ENCODE results near the gene TIMM50. TPM values are rescaled to one million over a fixed set of nuclear protein-coding genes. Genes with fewer than 3 reads are reported as not detected.

TIMM50 gene
- total RNA-seq, 1 experiment from 2014 or later, result 174 TPM

- intact Hi-C loops (cut with micrococcal nuclease; ENCODE audit: unreplicated experiment), result no loop called here
- ChIA-PET CTCF (interaction anchor here (0.6 kb wide), 1 partner anchor 19 kb away, joined by 3 read pairs; no protein-coding TSS in a partner anchor), POLR2A (ENCODE audit: low non-redundant PET) (no interaction called here)
- H3K4me3 ChIP-seq (ENCODE audit: low read depth, low read length, poor library complexity, severe bottlenecking), result no peak overlapping the region
- H3K27me3 ChIP-seq (replicated peaks; ENCODE audit: insufficient read depth, low read depth, low read length, poor library complexity), result no peaks in the 10 kb centered on the region
- H3K4me1 ChIP-seq (ENCODE audit: insufficient read depth, low read length, poor library complexity, severe bottlenecking), result no peaks in the 10 kb centered on the region
- TF ChIP-seq EZH2 (IDR thresholded peaks at IDR 0.05; ENCODE audit: borderline replicate concordance, low read depth, low read length, poor library complexity, severe bottlenecking), result no peak
- TF ChIP-seq CTCF (conservative IDR thresholded peaks at IDR 0.05; ENCODE audit: low read depth, low read length), result no peak
- no TSS peak for BruUV-seq (replicated peaks)
- H3K9me3 ChIP-seq (ENCODE audit: low read depth, low read length, poor library complexity, severe bottlenecking), result no peaks in the 10 kb centered on the region
- H3K36me3 ChIP-seq (ENCODE audit: insufficient read depth, low read length, poor library complexity, severe bottlenecking), result peaks cover 84% of the 10 kb centered on the region
- DNase-seq (ENCODE audit: low spot score), result no peak
- no peak overlapping the region for H3K27ac ChIP-seq (ENCODE audit: low read depth, low read length, poor library complexity, severe bottlenecking)
These were observed 11.6 kb upstream of the TIMM50 start for GRCh38 chr19:39469036-39469435.

- H3K27me3 ChIP-seq (replicated peaks; ENCODE audit: insufficient read depth, low read depth, low read length, poor library complexity), result no peaks in the 10 kb centered on the region
- BruUV-seq (replicated peaks), result no TSS peak
- TF ChIP-seq EZH2 (IDR thresholded peaks at IDR 0.05; ENCODE audit: borderline replicate concordance, low read depth, low read length, poor library complexity, severe bottlenecking), result no peak
- TF ChIP-seq CTCF (conservative IDR thresholded peaks at IDR 0.05; ENCODE audit: low read depth, low read length), result no peak
- intact Hi-C loops (cut with micrococcal nuclease; ENCODE audit: unreplicated experiment), result no loop called here
- no peak overlapping the region for H3K4me3 ChIP-seq (ENCODE audit: low read depth, low read length, poor library complexity, severe bottlenecking)
- peaks cover 84% of the 10 kb centered on the region for H3K36me3 ChIP-seq (ENCODE audit: insufficient read depth, low read length, poor library complexity, severe bottlenecking)
- ChIA-PET CTCF (interaction anchor here (0.6 kb wide), 1 partner anchor 20 kb away, joined by 3 read pairs; no protein-coding TSS in a partner anchor), POLR2A (ENCODE audit: low non-redundant PET) (no interaction called here)
- no peak overlapping the region for H3K27ac ChIP-seq (ENCODE audit: low read depth, low read length, poor library complexity, severe bottlenecking)
- H3K4me1 ChIP-seq (ENCODE audit: insufficient read depth, low read length, poor library complexity, severe bottlenecking), result no peaks in the 10 kb centered on the region
- H3K9me3 ChIP-seq (ENCODE audit: low read depth, low read length, poor library complexity, severe bottlenecking), result no peaks in the 10 kb centered on the region
- DNase-seq (ENCODE audit: low spot score), result no peak
These were observed 11.1 kb upstream of the TIMM50 start for GRCh38 chr19:39469567-39469966.

DNA sequence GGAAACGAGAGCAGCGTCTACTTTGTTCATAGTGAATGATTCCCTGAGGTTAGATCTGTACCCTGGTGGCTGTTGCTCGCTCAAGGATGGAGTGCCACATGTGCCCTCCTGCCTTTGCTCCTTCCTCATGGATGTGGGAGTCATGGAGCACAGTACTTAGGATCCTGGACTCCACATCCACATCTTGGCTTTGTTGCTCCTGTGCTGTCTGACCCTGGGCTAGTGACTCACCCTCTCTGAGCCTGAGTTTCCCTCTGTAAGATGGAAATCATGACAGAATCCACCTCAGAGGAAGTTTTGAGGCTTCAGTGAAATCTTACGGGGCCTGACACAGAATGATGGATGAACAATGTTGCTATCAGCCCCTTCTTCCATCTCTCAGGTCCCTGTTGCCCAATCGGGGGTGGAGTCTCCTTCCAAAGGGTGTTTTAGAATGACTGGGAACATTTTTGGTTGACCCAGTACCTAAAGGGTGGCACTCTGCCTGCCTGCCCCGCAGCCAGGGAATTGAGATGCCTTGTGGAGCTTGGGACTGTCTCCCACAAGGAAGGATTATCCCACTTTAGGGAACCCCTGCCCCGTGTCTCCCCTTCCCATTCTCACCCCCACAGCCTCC is 9.8 kb upstream of the TIMM50 start:
- no TSS peak for BruUV-seq (replicated peaks)
- no peak overlapping the region for H3K27ac ChIP-seq (ENCODE audit: low read depth, low read length, poor library complexity, severe bottlenecking)
- H3K36me3 ChIP-seq (ENCODE audit: insufficient read depth, low read length, poor library complexity, severe bottlenecking), result peaks cover 82% of the 10 kb centered on the region
- no peaks in the 10 kb centered on the region for H3K27me3 ChIP-seq (replicated peaks; ENCODE audit: insufficient read depth, low read depth, low read length, poor library complexity)
- no peaks in the 10 kb centered on the region for H3K9me3 ChIP-seq (ENCODE audit: low read depth, low read length, poor library complexity, severe bottlenecking)
- ChIA-PET POLR2A (ENCODE audit: low non-redundant PET) (no interaction called here), CTCF (no interaction called here)
- no peaks in the 10 kb centered on the region for H3K4me1 ChIP-seq (ENCODE audit: insufficient read depth, low read length, poor library complexity, severe bottlenecking)
- intact Hi-C loops (cut with micrococcal nuclease; ENCODE audit: unreplicated experiment), result loop anchor here (5.0 kb wide), 1 partner anchor 61 kb away; the partner anchor contains the start of gene EID2B
- no peak for DNase-seq (ENCODE audit: low spot score)
- no peak for TF ChIP-seq EZH2 (IDR thresholded peaks at IDR 0.05; ENCODE audit: borderline replicate concordance, low read depth, low read length, poor library complexity, severe bottlenecking)
- no peak for TF ChIP-seq CTCF (conservative IDR thresholded peaks at IDR 0.05; ENCODE audit: low read depth, low read length)
- H3K4me3 ChIP-seq (ENCODE audit: low read depth, low read length, poor library complexity, severe bottlenecking), result no peak overlapping the region

All from A673 (cell line).